BE2C (cell line): ENCODE results near the gene FLII.

Experiments used
- DNase-seq: peaks from one replicate; pipeline ENCODE4 v3.0.0-alpha.2; 2020
- H3K27me3 ChIP-seq: fragments of 250-450 bp; sonication (Bioruptor Pico); 2 replicates; pipeline ENCODE4 v1.5.1; 2020; ENCODE audit warnings: mild to moderate bottlenecking
- H3K36me3 ChIP-seq: fragments of 250-450 bp; sonication (Bioruptor Pico); 2 replicates; pipeline ENCODE4 v1.5.1; 2020; ENCODE audit warnings: mild to moderate bottlenecking
- H3K4me1 ChIP-seq: fragments of 250-450 bp; sonication (Bioruptor Pico); 2 replicates; pipeline ENCODE4 v1.5.1; 2020
- H3K4me3 ChIP-seq: 2 replicates; pipeline ENCODE4 v1.5.1; 2011; ENCODE audit warnings: low read depth, low read length
- H3K9me3 ChIP-seq: fragments of 250-450 bp; sonication (Bioruptor Pico); 2 replicates; pipeline ENCODE4 v1.5.1; 2020
- CTCF ChIP-seq: IDR thresholded peaks from 2 replicates; pipeline ENCODE4 v1.5.1; 2012; ENCODE audit warnings: mild to moderate bottlenecking, low read depth, low read length

FLII gene

GRCh38 chr17:18228176-18228682 lies 30.3 kb downstream of the FLII start:
- Histone ChIP-seq H3K4me3 (no peak overlapping the region), H3K27me3 (no peaks in the 10 kb centered on the region), H3K9me3 (no peaks in the 10 kb centered on the region), H3K36me3 (no peaks in the 10 kb centered on the region), H3K4me1 (peaks cover 4% of the 10 kb centered on the region; the same call in 1 of the 2 replicates)
- DNase-seq: no peak
- no peak for TF ChIP-seq CTCF

GRCh38 chr17:18227635-18228034 lies 30.9 kb downstream of the FLII start:
- Histone ChIP-seq H3K4me1 (peaks cover 4% of the 10 kb centered on the region; the same call in 1 of the 2 replicates), H3K4me3 (no peak overlapping the region), H3K9me3 (no peaks in the 10 kb centered on the region), H3K27me3 (no peaks in the 10 kb centered on the region), H3K36me3 (no peaks in the 10 kb centered on the region)
- no peak for TF ChIP-seq CTCF
- DNase-seq: no peak

GRCh38 chr17:18226284-18226945 lies 32.1 kb downstream of the FLII start:
- Histone ChIP-seq H3K4me1 (peaks cover 4% of the 10 kb centered on the region; the same call in 1 of the 2 replicates), H3K27me3 (no peaks in the 10 kb centered on the region), H3K4me3 (peak overlapping the region; percentile 69), H3K9me3 (no peaks in the 10 kb centered on the region), H3K36me3 (no peaks in the 10 kb centered on the region)
- no peak for TF ChIP-seq CTCF
- no peak for DNase-seq

- H3K4me3 ChIP-seq: peak overlapping the region; percentile 69
- H3K27me3 ChIP-seq: no peaks in the 10 kb centered on the region
- peaks cover 4% of the 10 kb centered on the region; the same call in 1 of the 2 replicates for H3K4me1 ChIP-seq
- no peaks in the 10 kb centered on the region for H3K9me3 ChIP-seq
- no peak for DNase-seq
- H3K36me3 ChIP-seq: no peaks in the 10 kb centered on the region
- no peak for TF ChIP-seq CTCF
Observed at GRCh38 chr17:18225642-18226283, 32.8 kb downstream of the FLII start.

GRCh38 chr17:18225121-18225641 lies 33.4 kb downstream of the FLII start, which contains the start of gene LLGL1:
TSS of gene LLGL1 (plus strand) at chr17:18225635. CDS start at chr17:18225683, 48 bp downstream.
- Histone ChIP-seq H3K4me1 (peaks cover 4% of the 10 kb centered on the region; the same call in 1 of the 2 replicates), H3K4me3 (peak within 1 kb of the TSS; percentile 69), H3K27me3 (no peaks in the 10 kb centered on the region), H3K36me3 (no peaks in the 10 kb centered on the region), H3K9me3 (no peaks in the 10 kb centered on the region)
- TF ChIP-seq CTCF: no peak
- DNase-seq: peak; percentile 96
